CD4-positive, alpha-beta T cell (primary cell): ENCODE results near the gene ALPK3. TPM values are rescaled to one million over a fixed set of nuclear protein-coding genes. Genes with fewer than 3 reads are reported as not detected.
A peak's percentile ranks its signal among the peaks of the same experiment; 100 is the strongest.
"Not testable (repeated sequence)": the region's sequence is repeated elsewhere in the genome, so short reads cannot be mapped to it uniquely, and the experiment has no call there.

Experiments
- ATAC-seq: fragments of 200-7000 bp; cut with Tn5 transposase; one replicate; pipeline ENCODE4 v1.10.0; 2022; ENCODE audit warnings: mild to moderate bottlenecking; ENCODE audit not compliant: poor library complexity
- CTCF ChIA-PET: fragments of 350-600 bp; sonication (Branson Sonifier 250); formaldehyde crosslinking; loops from one replicate; lab custom pipeline; 2021; ENCODE audit warnings: antibody characterized with exemption, inconsistent platforms; lab: Charles Lee
- POLR2A ChIA-PET: fragments of 350-600 bp; sonication (Branson Sonifier 250); formaldehyde crosslinking; loops from one replicate; lab custom pipeline; 2021; ENCODE audit warnings: antibody characterized with exemption, inconsistent platforms; lab: Charles Lee
- DNase-seq, 14 experiments: peaks; one replicate each; pipeline ENCODE4 v3.0.0-alpha.2; 2013 to 2020; ENCODE audit warnings: mixed read lengths in 2 of 14
- H3K27ac ChIP-seq, 2 donors: one replicate each; pipeline versions ENCODE4 v1.5.1 to v1.7.0; 2013; ENCODE audit warnings: low read length in 2 of 2, low read depth in 1 of 2, mild to moderate bottlenecking in 1 of 2
- H3K27me3 ChIP-seq, 2 experiments: 1 replicate in 1 of 2; 2 replicates in 1 of 2; pipeline versions ENCODE4 v1.6.1 to v1.7.0; 2013; ENCODE audit warnings: low read length in 2 of 2, control low read depth in 1 of 2, mild to moderate bottlenecking in 1 of 2, moderate library complexity in 1 of 2; ENCODE audit not compliant: insufficient read depth in 2 of 2, control insufficient read depth in 1 of 2
- H3K36me3 ChIP-seq: one replicate; pipeline ENCODE4 v1.6.1; 2013; ENCODE audit warnings: low read length, control low read depth; ENCODE audit not compliant: insufficient read depth
- H3K4me1 ChIP-seq: one replicate; pipeline ENCODE4 v1.6.1; 2013; ENCODE audit warnings: low read length, control low read depth; ENCODE audit not compliant: insufficient read depth
- H3K4me3 ChIP-seq: one replicate; pipeline ENCODE4 v1.5.1; 2013; ENCODE audit warnings: mild to moderate bottlenecking, low read length, moderate library complexity
- H3K9me3 ChIP-seq, 2 experiments: 1 replicate in 1 of 2; 2 replicates in 1 of 2; pipeline versions ENCODE4 v1.6.1 to v1.7.0; 2013; ENCODE audit warnings: low read length in 2 of 2, mild to moderate bottlenecking in 2 of 2, control low read depth in 1 of 2, moderate library complexity in 1 of 2; ENCODE audit not compliant: control insufficient read depth in 1 of 2, insufficient read depth in 1 of 2
- H3K27ac Mint-ChIP-seq: one replicate; pipeline ENCODE4 v1.8.0; 2020; ENCODE audit warnings: mixed read lengths
- H3K27me3 Mint-ChIP-seq: one replicate; pipeline ENCODE4 v1.8.0; 2021; ENCODE audit warnings: mixed read lengths
- H3K36me3 Mint-ChIP-seq: one replicate; pipeline ENCODE4 v1.8.0; 2021; ENCODE audit warnings: low read depth, mixed read lengths
- H3K4me1 Mint-ChIP-seq: one replicate; pipeline ENCODE4 v1.8.0; 2021; ENCODE audit warnings: low read depth, mixed read lengths
- H3K4me3 Mint-ChIP-seq: one replicate; pipeline ENCODE4 v1.8.0; 2020; ENCODE audit warnings: mild to moderate bottlenecking, mixed read lengths
- H3K9me3 Mint-ChIP-seq: one replicate; pipeline ENCODE4 v1.8.0; 2020; ENCODE audit warnings: mixed read lengths
- intact Hi-C, 2 experiments: fragments of 100-400 bp; cut with DNase I in 1 of 2; cut with micrococcal nuclease in 1 of 2; formaldehyde crosslinking; loops; one replicate each; pipeline versions ENCODE4 v1.15.1 to v1.9.0; 2023 to 2025; cut with DNase I, micrococcal nuclease
- total RNA-seq, 174 experiments: library from RNA in 2 of 174; stranded (reverse) in 2 of 174; gene quantifications; one replicate each; pipeline ENCODE4 v1.2.3 and lab custom pipeline; 2021 to 2026
- TF ChIP-seq, protein P1 (sequence below): fragments of 200-600 bp; IDR thresholded peaks from one replicate; pipeline ENCODE4 v1.8.0; 2022; ENCODE audit warnings: antibody characterized with exemption, mild to moderate bottlenecking

Gene ALPK3
- total RNA-seq, 2 experiments from 2014 or later = 0.14 TPM

DNA sequence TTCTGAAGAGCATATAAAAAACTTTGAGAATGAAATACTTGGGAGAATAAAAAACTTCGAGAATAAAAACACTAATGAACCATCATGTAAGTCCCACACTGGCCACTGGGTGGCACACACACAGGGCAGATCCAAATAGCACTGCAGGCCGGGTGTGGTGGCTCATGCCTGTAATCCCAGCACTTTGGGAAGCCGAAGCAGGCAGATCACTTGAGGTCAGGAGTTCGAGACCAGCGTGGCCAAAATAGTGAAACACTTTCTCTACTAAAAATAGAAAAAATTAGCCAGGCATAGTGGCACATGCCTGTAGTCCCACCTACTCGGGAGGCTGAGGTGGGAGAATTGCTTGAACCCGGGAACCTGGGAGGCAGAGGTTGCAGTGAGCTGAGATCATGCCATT, 28.5 kb downstream of the ALPK3 start:
- H3K9me3 Mint-ChIP-seq, H3K4me1 Mint-ChIP-seq, intact Hi-C loops, H3K36me3 Mint-ChIP-seq, H3K4me1 ChIP-seq, POLR2A ChIA-PET, H3K36me3 ChIP-seq, H3K27me3 ChIP-seq, H3K4me3 Mint-ChIP-seq, H3K27ac Mint-ChIP-seq, H3K4me3 ChIP-seq, H3K27me3 Mint-ChIP-seq, H3K27ac ChIP-seq: not testable (repeated sequence)
- peak; percentile 57 for ATAC-seq
- TF ChIP-seq, protein P1, sequence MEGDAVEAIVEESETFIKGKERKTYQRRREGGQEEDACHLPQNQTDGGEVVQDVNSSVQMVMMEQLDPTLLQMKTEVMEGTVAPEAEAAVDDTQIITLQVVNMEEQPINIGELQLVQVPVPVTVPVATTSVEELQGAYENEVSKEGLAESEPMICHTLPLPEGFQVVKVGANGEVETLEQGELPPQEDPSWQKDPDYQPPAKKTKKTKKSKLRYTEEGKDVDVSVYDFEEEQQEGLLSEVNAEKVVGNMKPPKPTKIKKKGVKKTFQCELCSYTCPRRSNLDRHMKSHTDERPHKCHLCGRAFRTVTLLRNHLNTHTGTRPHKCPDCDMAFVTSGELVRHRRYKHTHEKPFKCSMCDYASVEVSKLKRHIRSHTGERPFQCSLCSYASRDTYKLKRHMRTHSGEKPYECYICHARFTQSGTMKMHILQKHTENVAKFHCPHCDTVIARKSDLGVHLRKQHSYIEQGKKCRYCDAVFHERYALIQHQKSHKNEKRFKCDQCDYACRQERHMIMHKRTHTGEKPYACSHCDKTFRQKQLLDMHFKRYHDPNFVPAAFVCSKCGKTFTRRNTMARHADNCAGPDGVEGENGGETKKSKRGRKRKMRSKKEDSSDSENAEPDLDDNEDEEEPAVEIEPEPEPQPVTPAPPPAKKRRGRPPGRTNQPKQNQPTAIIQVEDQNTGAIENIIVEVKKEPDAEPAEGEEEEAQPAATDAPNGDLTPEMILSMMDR = peak; percentile 51
- CTCF ChIA-PET = interaction anchor here (0.7 to 1.2 kb wide), 2 partner anchors 13 to 165 kb away, joined by 3 read pairs; no protein-coding TSS in a partner anchor
- peaks cover 10 to 16% of the 10 kb centered on the region in 2 experiments for H3K9me3 ChIP-seq
- DNase-seq = peak in 10 of 14 experiments; percentile 9 to 58 (median 34)

GRCh38 chr15:84846269-84846668, 29.1 kb downstream of the ALPK3 start:
- H3K27me3 ChIP-seq = no peaks in the 10 kb centered on the region
- no peak for DNase-seq
- Mint-ChIP-seq H3K36me3 (peaks cover 4% of the 10 kb centered on the region), H3K4me3 (no peak overlapping the region), H3K9me3 (peaks cover 7% of the 10 kb centered on the region), H3K27me3 (peaks cover 4% of the 10 kb centered on the region), H3K27ac (no peak overlapping the region), H3K4me1 (no peaks in the 10 kb centered on the region)
- no peak overlapping the region for H3K27ac ChIP-seq
- no peak for ATAC-seq
- H3K4me1 ChIP-seq = no peaks in the 10 kb centered on the region
- POLR2A ChIA-PET = no interaction called here
- CTCF ChIA-PET = no interaction called here
- intact Hi-C loops = no loop called here
- no peaks in the 10 kb centered on the region for H3K36me3 ChIP-seq
- H3K9me3 ChIP-seq = peaks cover 10 to 16% of the 10 kb centered on the region in 2 experiments
- H3K4me3 ChIP-seq = no peak overlapping the region
- TF ChIP-seq, protein P1 = no peak

- ATAC-seq (no peak), DNase-seq (no peak)
- no peak overlapping the region for H3K4me3 Mint-ChIP-seq
- ChIA-PET CTCF (no interaction called here), POLR2A (no interaction called here)
- Histone ChIP-seq H3K4me3 (no peak overlapping the region), H3K27ac (no peak overlapping the region), H3K27me3 (no peaks in the 10 kb centered on the region), H3K9me3 (peaks cover 10 to 16% of the 10 kb centered on the region in 2 experiments), H3K36me3 (no peaks in the 10 kb centered on the region), H3K4me1 (no peaks in the 10 kb centered on the region)
- no peaks in the 10 kb centered on the region for H3K27me3 Mint-ChIP-seq
- H3K27ac Mint-ChIP-seq = no peak overlapping the region
- H3K4me1 Mint-ChIP-seq = no peaks in the 10 kb centered on the region
- TF ChIP-seq, protein P1 = no peak
- intact Hi-C loops = no loop called here
- H3K36me3 Mint-ChIP-seq = peaks cover 4% of the 10 kb centered on the region
- H3K9me3 Mint-ChIP-seq = peaks cover 7% of the 10 kb centered on the region
These were observed 30.2 kb downstream of the ALPK3 start for GRCh38 chr15:84847382-84847781.
